Measurements from ENCODE around the gene ZNF480. TPM values are rescaled to one million over a fixed set of nuclear protein-coding genes. Genes with fewer than 3 reads are reported as not detected.

ZNF480 gene
- total and polyA plus RNA-seq, 2 of the 8 experiments (the other 6 are each of a cell fraction or from before 2014, with no cell fraction given) = 3.4 to 32.9 TPM

DNA sequence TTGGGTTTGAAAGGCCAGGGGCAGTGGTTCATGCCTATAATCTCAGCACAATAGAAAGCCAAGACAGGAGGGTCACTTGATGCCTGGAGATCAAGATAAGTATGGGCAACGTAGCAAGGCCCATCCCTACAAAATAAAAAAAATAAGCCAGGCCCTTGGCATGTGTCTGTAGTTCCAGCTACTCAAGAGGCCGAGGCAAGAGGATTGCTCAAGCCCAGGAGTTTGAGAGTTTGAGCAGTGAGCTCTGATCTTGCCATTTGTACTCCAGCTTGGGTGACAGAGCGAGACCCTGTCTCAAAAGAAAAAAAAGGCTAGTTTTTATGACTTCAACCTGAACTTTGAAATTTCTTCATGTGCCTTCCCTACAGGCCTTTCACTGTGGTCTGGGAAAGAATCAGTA is 5.2 kb upstream of the ZNF480 start:
- H4K20me1 ChIP-seq (replicated peaks in 1 of 2; ENCODE audit: control insufficient read depth in 1 of 2, insufficient read depth in 2 of 2, low read length in 2 of 2) = peaks cover 0 to 7% of the 10 kb centered on the region in 2 experiments
- no peak overlapping the region for H2AK5ac ChIP-seq (ENCODE audit: low read depth, low read length)
- DNase-seq (ENCODE audit: low read depth in 1 of 2, low spot score in 2 of 2) = no peak
- 94% methylated on average over 3 of the region's 3 CpGs; no CpG with 5 or more reads in 1 of the 2 experiments for WGBS, 2 experiments (ENCODE audit: extremely low coverage in 1 of 2, insufficient coverage in 1 of 2, insufficient read length in 1 of 2, insufficient replicate concordance in 2 of 2, low coverage in 1 of 2, low lambda C conversion rate in 2 of 2, missing lambda C conversion rate in 1 of 2)
- no peaks in the 10 kb centered on the region for H3K79me1 ChIP-seq (ENCODE audit: low read depth, low read length)
- CTCF ChIA-PET (ENCODE audit: partially characterized antibody) = no interaction called here
- H3K23me2 ChIP-seq (ENCODE audit: low read depth, low read length) = peaks cover 2% of the 10 kb centered on the region; the same call in 1 of the 2 replicates
- H3K27me3 ChIP-seq (replicated peaks in 1 of 4; ENCODE audit: control insufficient read depth in 3 of 4, extremely low read depth in 1 of 4, insufficient read depth in 3 of 4, low read length in 3 of 4) = no peaks in the 10 kb centered on the region
- H3K23ac ChIP-seq (ENCODE audit: insufficient read length) = no peak overlapping the region
- H3K9me3 ChIP-seq (ENCODE audit: insufficient read depth in 2 of 2, low read depth in 1 of 2, low read length in 1 of 2) = no peaks in the 10 kb centered on the region
- no peak overlapping the region for H2BK12ac ChIP-seq (ENCODE audit: low read depth, low read length)
- no peak for TF ChIP-seq KDM5A (IDR thresholded peaks at IDR 0.05; ENCODE audit: low read length)
- no peak for TF ChIP-seq SRF (IDR thresholded peaks at IDR 0.05; ENCODE audit: low read depth, low read length)
- no peak for TF ChIP-seq CBX5 (IDR thresholded peaks at IDR 0.05; ENCODE audit: low read depth, low read length)
- no peak for TF ChIP-seq RNF2 (IDR thresholded peaks at IDR 0.05; ENCODE audit: borderline replicate concordance, low read depth, low read length, missing control alignments, poor library complexity, severe bottlenecking)
- no peak for TF ChIP-seq HDAC6 (IDR thresholded peaks at IDR 0.05; ENCODE audit: low read depth, low read length)
- no peak overlapping the region for H3K18ac ChIP-seq (ENCODE audit: extremely low read depth, low read length)
- H2BK15ac ChIP-seq (ENCODE audit: low read length) = no peak overlapping the region
- no peak overlapping the region for H4K5ac ChIP-seq (ENCODE audit: insufficient read length, low read depth, low read length)
- H4K91ac ChIP-seq (replicated peaks; ENCODE audit: insufficient read length, low read length) = no peak overlapping the region
- H3K36me3 ChIP-seq (ENCODE audit: control insufficient read depth in 2 of 4, insufficient read depth in 4 of 4, low read length in 3 of 4) = peaks cover 0 to 43% (median 22%) of the 10 kb centered on the region in 4 experiments; a peak in 7 of 8 replicates
- no peak overlapping the region for H2BK120ac ChIP-seq (replicated peaks; ENCODE audit: low read depth, low read length)
- H2AFZ ChIP-seq (ENCODE audit: low read length) = no peak overlapping the region
- POLR2A ChIA-PET (ENCODE audit: partially characterized antibody) = interaction anchor here (0.6 to 1.3 kb wide), 4 partner anchors 14 to 712 kb away, joined by 3 to 6 read pairs (median 3); no protein-coding TSS in a partner anchor
- no peak overlapping the region for H3K4ac ChIP-seq (replicated peaks; ENCODE audit: insufficient read length, low read depth, low read length)
- no peaks in the 10 kb centered on the region for H3K4me1 ChIP-seq (replicated peaks in 1 of 4; ENCODE audit: control insufficient read depth in 3 of 4, insufficient read depth in 4 of 4, low read length in 3 of 4)
- no peak overlapping the region for H3K4me3 ChIP-seq (ENCODE audit: extremely low read depth in 1 of 4, insufficient read depth in 2 of 4, low read depth in 3 of 4, low read length in 4 of 4)
- no peaks in the 10 kb centered on the region for H3K79me2 ChIP-seq (ENCODE audit: control insufficient read depth in 1 of 2, insufficient read depth in 2 of 2, low read length in 2 of 2)
- H4K8ac ChIP-seq (ENCODE audit: extremely low read depth, insufficient read depth, low read length) = no peak overlapping the region
- no peak overlapping the region for H3K27ac ChIP-seq (ENCODE audit: low read depth, low read length)
- no peak overlapping the region for H3K14ac ChIP-seq (ENCODE audit: insufficient read length)
- H3K56ac ChIP-seq (replicated peaks; ENCODE audit: insufficient read length, low read depth, low read length) = no peak overlapping the region
- no peak for FAIRE-seq
- no peak overlapping the region for H3K4me2 ChIP-seq (ENCODE audit: insufficient read depth in 1 of 2, low read depth in 2 of 2, low read length in 2 of 2)
- no peak overlapping the region for H2BK5ac ChIP-seq (ENCODE audit: low read depth, low read length)
- H3K9ac ChIP-seq (replicated peaks in 1 of 4; ENCODE audit: extremely low read depth in 1 of 4, low read depth in 3 of 4, low read length in 3 of 4) = no peak overlapping the region
- H2BK20ac ChIP-seq (ENCODE audit: low read length) = no peak overlapping the region

Measured in H1 (cell line).